ENCODE results near the gene SLPI.

Gene SLPI

DNA sequence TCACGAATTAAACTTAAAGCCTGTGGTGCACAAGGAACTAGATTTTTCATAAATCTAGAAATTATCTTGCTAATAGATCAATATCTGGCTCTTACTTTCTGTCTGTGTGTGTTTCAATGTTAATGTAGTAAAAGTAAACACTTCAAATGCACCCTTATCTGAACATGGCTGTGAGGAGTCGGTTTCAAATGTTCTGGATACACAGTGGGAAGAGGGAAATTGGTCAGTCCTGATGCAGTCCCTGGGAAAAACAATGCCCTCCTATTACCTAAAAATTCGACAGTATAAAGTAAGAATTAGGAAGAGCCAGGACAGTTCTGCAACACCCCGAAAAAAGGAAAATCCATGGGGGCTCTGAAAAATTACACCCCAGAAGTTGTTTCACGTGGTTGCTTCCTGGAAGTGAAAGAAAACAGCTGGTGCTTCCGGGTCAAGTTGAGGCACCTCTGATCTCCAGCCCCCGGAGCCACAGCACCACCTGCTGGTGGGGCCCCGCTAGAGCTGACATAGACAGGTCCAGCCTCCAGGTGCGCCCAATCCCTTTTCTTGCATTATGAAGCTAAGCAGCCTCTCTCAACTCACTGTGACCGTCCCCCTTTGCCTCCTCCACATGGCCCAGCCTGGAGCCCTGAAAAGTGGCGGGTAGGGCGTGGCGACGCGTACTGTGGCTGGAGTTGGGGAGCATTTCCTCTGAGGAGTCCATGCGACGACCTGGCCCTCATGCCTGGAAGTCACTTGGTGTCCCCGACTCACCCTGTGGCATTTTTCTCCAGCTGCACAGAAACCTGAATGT is 24.9 kb downstream of the SLPI start:
- no peak overlapping the region for H3K4me3 ChIP-seq (ENCODE audit: low read length)
- DNase-seq (ENCODE audit: low read depth, low spot score) = peak; percentile 20

DNA sequence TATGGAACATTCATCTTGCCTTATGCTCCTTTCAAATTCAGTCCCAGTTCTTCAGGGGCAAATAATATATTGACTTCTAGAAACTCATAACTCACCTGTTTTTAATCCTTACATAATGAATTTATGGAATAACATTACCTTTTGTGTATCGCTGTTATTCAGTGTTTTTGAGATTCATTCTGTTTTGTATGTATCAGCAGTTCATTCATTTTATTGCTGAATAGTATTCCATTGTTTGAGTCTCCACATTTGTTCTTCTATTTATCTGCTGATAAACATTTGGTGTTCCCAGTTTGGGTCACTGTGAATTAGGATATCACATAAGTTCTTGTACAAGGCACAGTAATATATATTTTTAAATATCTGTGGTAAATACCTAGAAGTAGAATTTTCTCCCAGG is 28.1 kb downstream of the SLPI start:
- DNase-seq (ENCODE audit: low read depth, low spot score) = no peak

DNA sequence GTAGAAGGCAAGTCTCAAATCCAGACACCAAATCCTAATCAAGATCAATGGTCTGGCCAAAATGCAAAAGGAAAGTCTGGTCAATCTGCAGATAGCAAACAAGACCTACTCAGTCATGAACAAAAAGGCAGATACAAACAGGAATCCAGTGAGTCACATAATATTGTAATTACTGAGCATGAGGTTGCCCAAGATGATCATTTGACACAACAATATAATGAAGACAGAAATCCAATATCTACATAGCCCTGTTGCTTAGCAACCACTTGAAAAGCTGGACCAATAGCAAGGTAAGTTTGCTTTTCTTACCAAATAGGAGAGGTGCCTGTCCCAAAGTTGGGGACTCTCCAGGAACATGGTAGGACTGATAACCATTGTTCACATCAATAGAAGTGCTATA is 31.2 kb downstream of the SLPI start:
- H3K4me3 ChIP-seq (ENCODE audit: low read length) = no peak overlapping the region
- DNase-seq (ENCODE audit: low read depth, low spot score) = no peak

More for the DNA sequence above, 28.1 kb downstream of the SLPI start:
- no peak overlapping the region for H3K4me3 ChIP-seq (ENCODE audit: low read length)

DNA sequence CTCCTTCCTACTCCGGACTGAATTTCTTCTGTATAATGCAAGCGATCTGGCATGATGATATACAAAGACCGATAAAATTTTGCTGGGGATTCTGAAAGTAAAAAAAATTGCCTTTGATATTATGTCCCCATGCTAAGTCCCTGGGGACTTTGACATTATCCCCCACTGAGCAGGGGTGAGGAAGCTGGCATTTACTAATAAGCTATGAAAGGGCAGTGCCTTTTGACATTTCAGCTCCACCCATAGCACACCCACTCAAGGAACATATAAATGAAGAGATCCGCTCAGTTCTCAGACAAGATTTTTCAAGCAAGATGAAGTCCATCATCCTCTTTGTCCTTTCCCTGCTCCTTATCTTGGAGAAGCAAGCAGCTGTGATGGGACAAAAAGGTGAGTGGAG is 33.3 kb downstream of the SLPI start, which contains the start of gene SEMG2:
Gene SEMG2 (plus strand): TSS at position 298 of the 400 bp plus-strand sequence. CDS start 17 bp downstream, at position 315.
- DNase-seq (ENCODE audit: low read depth, low spot score) = no peak
- H3K4me3 ChIP-seq (ENCODE audit: low read length) = no peak within 1 kb of the TSS

DNA sequence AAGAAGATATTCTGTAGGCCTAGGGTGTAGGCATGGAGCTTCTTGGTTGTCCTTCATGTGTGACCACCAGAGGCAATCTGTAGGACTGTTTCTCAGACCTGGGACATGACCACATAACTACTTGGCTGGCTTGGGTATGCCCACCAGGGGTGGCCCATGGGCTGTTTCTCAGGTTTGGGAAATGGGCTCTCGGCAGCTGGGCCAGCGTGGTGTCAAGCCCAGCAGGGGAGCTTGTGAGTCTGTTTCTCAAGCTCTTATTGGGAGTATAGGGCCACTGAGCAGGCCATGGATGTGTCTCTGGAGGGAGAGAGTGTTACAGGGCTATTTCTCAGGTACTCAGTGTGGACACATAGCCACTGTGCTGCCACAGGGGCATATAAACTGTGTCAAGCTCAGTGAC is 35.7 kb downstream of the SLPI start:
- no peak for DNase-seq (ENCODE audit: low read depth, low spot score)
- no peak overlapping the region for H3K4me3 ChIP-seq (ENCODE audit: low read length)

DNA sequence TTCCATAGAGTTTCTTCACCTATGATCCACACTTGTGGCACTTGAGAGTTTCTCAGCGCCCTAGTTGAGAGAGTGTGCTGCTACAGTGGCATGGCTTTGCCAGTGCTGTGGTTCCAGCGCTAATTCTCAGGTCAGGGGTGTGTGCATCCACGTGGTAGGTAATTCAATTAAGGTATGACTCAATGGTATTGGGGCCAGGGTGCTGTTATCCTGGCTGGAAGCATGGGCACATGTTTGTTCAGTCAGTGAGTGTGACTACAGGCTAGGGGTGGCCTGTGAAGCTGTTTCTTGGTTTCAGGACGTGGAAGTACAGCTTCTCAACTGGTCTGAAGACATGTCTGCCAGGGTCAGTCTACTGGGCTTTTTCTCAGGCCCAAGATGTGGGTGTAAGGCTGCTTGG is 36.2 kb downstream of the SLPI start:
- DNase-seq (ENCODE audit: low read depth, low spot score) = no peak
- no peak overlapping the region for H3K4me3 ChIP-seq (ENCODE audit: low read length)

DNA sequence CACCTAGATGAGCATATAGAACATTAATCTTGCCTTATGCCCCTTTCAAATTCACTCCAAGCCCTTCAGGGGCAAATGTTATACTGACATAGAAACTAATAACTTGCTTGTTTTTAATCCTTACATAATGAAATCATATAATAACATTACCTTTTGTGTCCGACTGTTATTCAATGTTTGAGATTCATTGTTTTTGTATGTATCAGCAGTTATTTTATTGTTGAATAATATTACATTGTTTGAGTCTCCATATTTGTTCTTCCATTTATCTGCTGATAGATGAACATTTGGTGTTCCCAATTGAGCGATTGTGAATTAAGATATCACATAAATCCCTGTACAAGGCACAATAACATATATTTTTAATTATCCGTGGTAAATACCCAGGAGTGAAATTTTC is 41.5 kb downstream of the SLPI start:
- no peak for DNase-seq (ENCODE audit: low read depth, low spot score)
- no peak overlapping the region for H3K4me3 ChIP-seq (ENCODE audit: low read length)

DNA sequence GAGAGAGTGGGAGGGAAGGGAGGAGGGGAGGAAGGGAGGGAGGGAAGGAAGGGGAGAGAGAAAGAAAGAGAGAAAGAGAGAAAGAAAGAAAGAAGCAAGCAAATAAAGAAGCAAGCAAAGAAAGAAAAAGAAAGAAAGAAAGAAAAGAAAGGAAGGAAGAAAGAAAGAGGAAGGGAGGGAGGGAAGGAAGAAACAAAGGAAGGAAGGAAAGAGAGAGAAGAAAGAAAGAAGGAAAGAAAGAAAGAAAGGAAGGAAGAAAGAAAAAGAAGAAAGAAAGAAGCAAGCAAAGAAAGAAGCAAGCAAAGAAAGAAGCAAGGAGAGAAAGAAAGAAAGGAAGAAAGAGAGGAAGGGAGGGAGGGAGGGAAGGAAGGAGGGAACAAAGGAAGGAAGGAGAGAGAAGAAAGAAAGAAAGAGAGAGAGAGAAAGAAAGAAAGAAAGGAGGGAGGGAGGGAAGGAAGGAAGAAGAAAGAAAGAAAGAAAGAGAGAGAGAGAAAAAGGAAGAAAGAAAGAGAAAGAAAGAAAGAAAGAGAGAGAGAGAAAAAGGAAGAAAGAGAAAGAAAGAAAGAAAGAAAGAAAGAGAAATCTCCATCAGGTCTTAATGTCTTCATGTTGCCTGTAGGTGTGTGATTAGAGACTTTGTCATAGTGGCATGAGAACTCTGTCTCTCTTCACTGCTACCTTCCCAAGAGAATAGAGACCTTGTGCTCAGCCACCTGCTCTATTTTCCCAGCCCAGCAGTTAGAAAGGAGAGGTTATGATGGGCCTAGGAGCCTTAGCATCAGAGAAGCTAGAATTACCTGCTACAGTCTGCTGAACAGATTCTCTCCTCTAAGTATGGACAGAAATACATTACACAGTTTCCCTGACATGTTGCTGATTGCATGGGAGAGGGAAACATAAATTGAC is 42.5 kb downstream of the SLPI start:
- no peak for DNase-seq (ENCODE audit: low read depth, low spot score)
- H3K4me3 ChIP-seq (ENCODE audit: low read length) = no peak overlapping the region

DNA sequence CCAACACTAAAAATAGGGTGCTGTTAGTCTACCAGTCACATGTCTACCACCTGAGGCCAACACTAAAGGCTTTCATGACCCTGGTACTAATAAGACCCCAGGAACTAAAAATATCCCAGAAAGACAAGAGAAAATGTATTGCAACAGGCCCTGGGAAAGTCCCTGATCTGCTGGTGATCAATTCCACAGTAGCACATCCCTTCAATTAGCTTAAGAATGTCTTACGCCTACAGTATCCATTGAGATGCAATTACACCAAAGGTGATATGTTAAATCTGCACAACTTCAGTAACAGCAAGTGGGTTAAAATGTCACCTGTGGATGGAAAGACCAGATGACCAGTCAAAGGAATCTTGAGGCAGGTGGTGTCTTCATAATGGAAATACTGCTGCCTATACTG is 44.4 kb downstream of the SLPI start:
- no peak for DNase-seq (ENCODE audit: low read depth, low spot score)
- no peak overlapping the region for H3K4me3 ChIP-seq (ENCODE audit: low read length)

DNA sequence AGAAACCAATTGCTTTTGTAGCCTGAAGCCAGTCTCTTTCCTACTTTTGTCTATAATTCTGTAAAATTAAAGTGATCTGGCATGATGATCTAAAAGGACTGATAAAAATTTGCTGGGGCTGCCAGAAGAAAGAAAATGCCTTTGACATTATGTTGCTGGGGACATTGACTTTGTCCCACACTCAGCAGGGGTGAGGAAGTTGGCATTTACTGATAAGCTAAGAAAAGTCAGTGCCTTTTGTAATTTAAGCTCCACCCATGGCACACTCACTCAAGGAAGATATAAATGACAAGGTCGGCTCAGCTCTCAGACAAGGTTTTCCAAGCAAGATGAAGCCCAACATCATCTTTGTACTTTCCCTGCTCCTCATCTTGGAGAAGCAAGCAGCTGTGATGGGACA is 47.6 kb downstream of the SLPI start, which contains the start of gene SEMG1:
Gene SEMG1 (plus strand): TSS at position 309 of the 400 bp plus-strand sequence. CDS start 21 bp downstream, at position 330.
- H3K4me3 ChIP-seq (ENCODE audit: low read length) = no peak within 1 kb of the TSS
- peak; percentile 9 for DNase-seq (ENCODE audit: low read depth, low spot score)

All from Jurkat, Clone E6-1 (cell line).